NK-92 (cell line): Measurements from ENCODE around the gene PSMC4.
"Not testable (repeated sequence)": the region's sequence is repeated elsewhere in the genome, so short reads cannot be mapped to it uniquely, and the experiment has no call there.

Source experiments
- DNase-seq: peaks from one replicate; lab custom pipeline; 2025; ENCODE audit not compliant: unreplicated experiment; lab: John Stamatoyannopoulos, UW

PSMC4 gene

DNA sequence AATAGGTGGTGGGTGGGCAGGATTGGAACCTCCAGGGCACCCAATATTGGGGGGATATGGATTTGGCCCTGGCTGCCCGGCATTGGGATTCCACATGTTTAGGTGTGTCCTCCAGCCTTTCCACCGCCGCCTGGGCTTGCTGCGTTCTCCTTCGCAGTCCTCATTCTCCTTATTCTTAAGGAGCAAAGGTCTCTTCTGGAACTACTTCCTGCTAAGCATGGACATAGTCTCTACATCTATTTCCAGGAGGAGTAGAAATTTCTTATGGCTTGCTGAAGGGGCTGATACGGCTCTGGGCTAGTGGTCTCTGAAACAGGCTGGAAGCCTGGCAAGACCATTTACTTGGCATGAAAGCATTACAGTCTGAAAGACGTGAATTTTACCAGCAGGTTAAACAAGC lies 27.4 kb upstream of the PSMC4 start:
- DNase-seq: no peak

GRCh38 chr19:39946532-39946931 lies 24.4 kb upstream of the PSMC4 start:
- DNase-seq: no peak

- no peak for DNase-seq
Observed at GRCh38 chr19:39949026-39949747, 21.8 kb upstream of the PSMC4 start.

DNA sequence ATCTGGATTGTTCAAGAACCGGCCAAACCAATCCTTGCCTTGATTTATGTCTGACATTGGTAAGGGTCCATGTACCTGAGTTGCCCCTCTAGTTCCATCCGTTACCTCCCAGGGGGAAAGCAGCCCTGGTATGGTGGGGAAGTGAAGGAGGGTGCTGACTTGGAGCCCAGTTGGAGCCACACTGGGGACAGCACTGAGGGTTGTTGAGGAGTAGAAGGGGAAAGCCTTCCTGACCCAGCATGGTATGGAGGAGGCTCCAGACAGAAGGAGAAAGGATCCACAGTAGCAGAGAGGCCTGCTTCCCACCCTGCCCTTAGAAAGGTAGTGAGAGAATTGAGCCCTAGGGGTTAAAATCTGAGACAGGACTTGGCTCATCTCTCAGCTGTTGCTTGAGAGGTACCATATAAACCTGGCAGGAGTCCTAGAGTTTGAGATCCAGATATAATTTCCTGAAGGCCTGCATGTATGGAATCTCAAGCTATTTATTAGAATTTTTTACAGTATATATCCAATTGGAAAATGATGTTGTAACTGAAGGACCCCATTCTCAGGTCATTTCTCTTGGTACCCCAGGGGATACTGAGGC lies 19.8 kb upstream of the PSMC4 start:
- DNase-seq: no peak

DNA sequence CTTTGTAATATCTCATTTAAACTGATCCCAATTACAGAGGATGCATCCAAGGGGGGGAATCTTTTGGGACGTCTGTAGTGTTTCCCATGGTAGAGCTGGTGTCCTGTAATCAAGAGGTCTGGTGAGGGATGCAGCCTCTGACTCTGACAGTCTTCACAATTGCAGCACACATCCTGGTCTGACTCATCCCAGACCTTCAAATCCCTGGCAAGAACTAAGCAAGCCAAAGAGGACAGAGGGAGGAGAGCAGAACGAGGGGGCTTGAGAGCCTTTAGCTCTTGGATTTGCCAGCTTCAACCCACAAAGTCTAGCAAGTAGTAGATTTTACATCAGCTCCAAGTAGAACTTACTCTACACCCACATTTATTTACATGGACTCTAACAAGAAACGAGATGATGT lies 19.3 kb upstream of the PSMC4 start:
- DNase-seq: no peak

DNA sequence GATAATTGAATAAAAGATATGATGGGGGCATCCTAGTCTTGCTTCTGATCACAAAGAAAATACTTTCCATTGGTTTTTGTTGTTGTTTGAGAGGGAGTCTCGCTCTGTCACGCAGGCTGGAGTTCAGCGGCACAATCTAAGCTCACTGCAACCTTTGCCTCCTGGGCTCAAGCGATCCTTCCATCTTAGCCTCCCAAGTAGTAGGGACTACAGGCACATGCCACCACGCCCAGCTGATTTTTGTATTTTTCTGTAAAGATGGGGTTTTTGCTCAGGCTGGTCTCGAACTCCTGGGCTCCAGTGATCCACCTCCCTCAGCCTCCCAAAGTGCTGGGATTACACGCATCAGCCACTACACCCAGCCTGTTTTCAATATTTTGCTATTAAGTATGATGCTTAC lies 17.1 kb upstream of the PSMC4 start:
- no peak for DNase-seq

DNA sequence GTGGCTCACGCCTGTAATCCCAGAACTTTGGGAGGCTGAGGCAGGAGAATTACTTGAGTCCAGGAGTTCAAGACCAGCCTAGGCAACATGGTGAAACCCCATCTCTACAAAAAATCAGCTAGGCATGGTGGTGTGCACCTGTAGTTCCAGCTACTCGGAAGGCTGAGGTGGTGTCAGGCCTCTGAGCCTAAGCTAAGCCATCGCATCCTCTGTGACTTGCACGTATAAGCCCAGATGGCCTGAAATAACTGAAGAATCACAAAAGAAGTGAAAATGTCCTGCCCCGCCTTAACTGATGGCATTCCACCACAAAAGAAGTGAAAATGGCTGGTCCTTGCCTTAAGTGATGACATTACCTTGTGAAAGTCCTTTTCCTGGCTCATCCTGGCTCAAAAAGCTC lies 13.1 kb upstream of the PSMC4 start:
- DNase-seq: not testable (repeated sequence)

DNA sequence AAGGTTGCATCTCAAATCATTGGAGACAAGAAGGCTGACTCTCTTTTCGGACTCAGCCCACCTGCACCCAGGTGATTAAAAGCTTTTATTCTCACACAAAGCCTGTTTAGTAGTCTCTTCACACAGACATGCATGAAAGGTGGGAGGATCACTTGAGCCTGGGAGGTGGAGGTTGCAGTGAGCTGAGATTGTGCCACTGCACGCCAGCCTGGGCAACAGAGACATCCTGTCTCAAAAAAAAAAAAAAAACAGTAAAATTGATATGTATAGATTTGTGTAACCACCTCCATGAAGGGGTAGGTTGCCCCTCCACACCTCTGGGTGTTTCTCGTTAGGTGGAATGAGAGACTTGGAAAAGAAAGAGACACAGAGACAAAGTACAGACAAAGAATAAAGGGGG lies 12.0 kb upstream of the PSMC4 start:
- not testable (repeated sequence) for DNase-seq

- not testable (repeated sequence) for DNase-seq
Observed at GRCh38 chr19:39959407-39959806, 11.6 kb upstream of the PSMC4 start.

GRCh38 chr19:39963898-39964297 lies 7.1 kb upstream of the PSMC4 start:
- DNase-seq: no peak

DNA sequence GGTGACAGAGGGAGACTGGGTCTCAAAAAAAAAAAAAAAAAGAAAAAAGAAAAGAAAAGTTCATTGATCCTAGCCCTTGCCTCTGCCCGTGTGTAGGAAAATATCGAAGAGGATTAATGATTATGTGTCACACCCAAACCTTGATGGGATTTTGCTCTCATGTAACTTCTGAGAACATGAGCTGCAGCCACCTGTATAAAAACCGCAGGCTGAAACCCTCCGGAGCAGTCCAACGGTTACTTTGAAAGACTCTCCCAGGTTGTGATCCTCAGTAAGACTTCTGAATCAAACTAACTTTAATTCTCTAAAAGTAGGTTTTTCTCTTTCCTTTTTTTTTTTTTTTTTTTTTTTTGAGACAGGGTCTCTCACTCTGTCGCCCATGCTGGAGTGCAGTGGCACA lies 4.3 kb upstream of the PSMC4 start:
- no peak for DNase-seq

GRCh38 chr19:39967561-39967960 lies 3.4 kb upstream of the PSMC4 start:
- DNase-seq: no peak

GRCh38 chr19:39968789-39969188 lies 2.2 kb upstream of the PSMC4 start:
- DNase-seq: no peak

DNA sequence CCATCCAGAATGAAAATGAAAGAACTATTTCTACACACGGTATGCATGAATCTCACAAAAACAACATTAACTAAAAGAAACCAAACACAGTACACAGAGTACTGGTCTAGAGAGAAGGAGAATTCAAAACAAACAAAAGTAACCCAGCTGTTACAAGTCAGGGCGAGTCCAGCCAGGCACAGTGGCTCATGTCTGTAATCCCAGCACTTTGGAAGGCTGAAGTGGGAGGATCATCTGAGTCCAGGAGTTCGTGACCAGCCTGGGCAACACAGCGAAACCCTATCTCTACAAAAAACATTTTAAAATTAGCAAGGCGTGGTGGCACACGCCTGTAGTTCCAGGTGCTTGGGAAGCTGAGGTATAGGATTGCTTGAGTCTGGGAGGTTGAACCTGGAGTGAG lies 1.7 kb upstream of the PSMC4 start:
- no peak for DNase-seq

GRCh38 chr19:39969681-39970424 lies 1.1 kb upstream of the PSMC4 start:
- no peak for DNase-seq

DNA sequence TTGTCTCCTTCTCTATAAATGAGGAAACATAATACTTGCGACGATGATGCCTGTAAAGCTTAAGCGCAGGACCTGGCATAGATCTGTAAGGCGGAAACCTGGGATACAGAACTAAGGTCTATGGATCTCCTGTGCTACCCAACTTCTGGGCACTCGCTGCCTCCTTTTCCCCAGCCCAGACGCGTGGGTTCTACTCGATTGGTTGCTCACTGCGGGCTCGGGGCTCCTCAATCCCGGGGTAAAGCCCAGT lies 615 bp upstream of the PSMC4 start:
- no peak for DNase-seq

- DNase-seq: no peak
Observed at GRCh38 chr19:39971380-39972035, 543 bp downstream of the PSMC4 start.

GRCh38 chr19:39974377-39975155 lies 3.6 kb downstream of the PSMC4 start:
- DNase-seq: no peak

GRCh38 chr19:39982883-39983282 lies 11.9 kb downstream of the PSMC4 start:
- no peak for DNase-seq

- no peak for DNase-seq
Observed at GRCh38 chr19:39983695-39984300, 12.8 kb downstream of the PSMC4 start.

GRCh38 chr19:39986643-39987042 lies 15.7 kb downstream of the PSMC4 start:
- no peak for DNase-seq
